Posterior vena cava (tissue), 2 donors: ENCODE data around the gene SPHK1. TPM values are rescaled to one million over a fixed set of nuclear protein-coding genes. Genes with fewer than 3 reads are reported as not detected.
"Not testable (repeated sequence)": the region's sequence is repeated elsewhere in the genome, so short reads cannot be mapped to it uniquely, and the experiment has no call there.

Experiments used
- DNase-seq: peaks from one replicate; pipeline ENCODE4 v3.0.0-alpha.2; 2020; ENCODE audit warnings: low spot score
- intact Hi-C, 2 donors: fragments of 100-400 bp; cut with DNase I; formaldehyde crosslinking; loops; one replicate each; pipeline versions ENCODE4 v1.14.1 to v1.14.2; 2022 to 2023
- total RNA-seq, 2 donors: library from RNA; stranded (reverse); fragmentation: NEBNext Ultra II Directional; extraction: Animal tissue kit (Norgen Biotek cat#: 25700); gene quantifications; one replicate each; pipeline ENCODE4 v1.2.1, GENCODE V29; 2021
- donor health status: DM: yes; HTN: yes; CAD: no.
- donor health status: DM: yes; HTN: yes; CAD: no.

The SPHK1 gene
- total RNA-seq, 2 donors from 2014 or later: 13.8 to 36.6 TPM

DNA sequence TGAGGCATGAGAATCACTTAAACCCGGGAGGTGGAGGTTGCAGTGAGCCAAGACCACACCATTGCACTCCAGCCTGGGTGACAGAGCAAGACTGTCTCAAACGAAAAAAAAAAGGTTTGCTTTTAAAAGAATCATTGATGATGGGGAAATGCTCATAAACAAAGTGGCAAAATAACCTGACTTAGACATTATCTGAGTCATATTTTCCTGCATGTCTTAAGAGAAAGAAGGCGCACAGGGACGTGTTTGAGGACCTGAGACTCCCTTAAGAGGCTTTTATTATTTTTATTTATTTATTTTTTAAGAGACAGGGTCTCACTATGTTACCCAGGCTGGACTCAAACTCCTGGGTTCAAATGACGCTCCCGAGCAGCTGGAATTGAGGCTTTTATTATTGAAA, 25.0 kb upstream of the SPHK1 start:
- intact Hi-C loops: no loop called here
- DNase-seq: no peak

DNA sequence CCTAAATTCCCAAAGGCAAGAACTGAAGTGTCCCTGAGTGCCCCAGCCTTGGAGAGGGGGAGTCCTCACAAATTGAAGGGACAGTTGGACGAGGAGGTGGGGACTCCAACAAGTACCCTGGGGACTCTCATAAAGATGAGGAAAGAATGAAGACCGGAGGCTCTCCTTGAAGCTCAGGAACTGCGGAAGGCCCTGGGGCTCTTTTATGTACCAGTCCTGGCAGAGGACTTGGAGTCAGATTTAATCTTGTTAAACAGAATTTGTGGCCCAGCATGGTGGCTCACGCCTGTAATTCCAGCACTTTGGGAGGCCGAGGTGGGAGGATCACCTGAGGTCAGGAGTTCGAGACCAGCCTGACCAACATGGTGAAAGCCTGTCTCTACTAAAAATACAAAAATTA, 24.6 kb upstream of the SPHK1 start:
- DNase-seq, intact Hi-C loops: not testable (repeated sequence)

DNA sequence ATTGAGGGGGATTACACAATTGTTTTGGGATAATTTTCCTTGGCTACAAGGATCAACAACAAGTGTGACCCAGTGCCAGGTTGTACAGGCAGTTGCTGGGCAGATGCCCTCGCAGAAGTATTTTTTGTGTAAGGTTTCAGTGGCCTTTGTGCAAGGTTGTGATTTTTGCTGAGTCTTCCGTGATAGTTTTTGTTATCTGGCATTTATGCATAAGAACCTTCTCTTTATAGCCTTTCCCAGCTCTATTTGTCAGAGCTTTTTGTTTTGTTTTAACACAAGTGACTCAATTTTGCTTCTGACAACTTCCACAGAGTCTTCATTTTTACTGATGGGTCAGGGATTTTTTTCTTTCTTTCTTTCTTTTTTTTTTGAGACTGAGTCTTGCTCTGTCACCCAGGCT, 23.9 kb upstream of the SPHK1 start:
- intact Hi-C loops: no loop called here

DNA sequence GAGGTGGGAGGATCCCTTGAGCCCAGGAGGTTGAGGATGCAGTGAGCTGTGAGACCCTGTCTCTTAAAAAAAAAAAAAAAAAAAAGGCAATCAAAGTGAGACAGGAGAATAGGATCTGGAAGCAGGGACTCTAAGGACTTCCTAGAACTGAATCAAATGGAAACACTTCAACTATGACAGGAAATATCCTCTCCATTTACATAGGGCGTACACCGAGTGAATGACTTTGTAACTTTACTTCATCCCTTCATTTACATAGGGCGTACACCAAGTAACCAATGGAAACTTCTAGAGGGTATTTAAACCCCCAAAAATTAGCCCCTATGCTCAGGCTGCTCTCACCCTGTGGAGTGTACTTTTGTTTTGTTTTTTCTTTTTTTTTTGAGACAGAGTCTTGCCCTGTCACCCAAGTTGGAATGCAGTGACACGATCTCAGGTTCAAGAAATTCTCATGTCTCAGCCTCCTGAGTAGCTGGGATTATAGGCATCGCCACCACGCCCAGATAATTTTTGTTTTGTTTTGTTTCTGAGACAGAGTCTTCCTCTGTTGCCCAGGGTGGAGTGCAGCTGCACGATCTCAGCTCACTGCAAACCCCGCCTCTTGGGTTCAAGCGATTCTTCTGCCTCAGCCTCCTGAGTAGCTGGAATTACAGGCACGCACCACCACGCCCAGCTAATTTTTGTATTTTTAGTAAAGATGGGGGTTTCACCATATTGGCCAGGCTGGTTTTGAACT, 21.1 kb upstream of the SPHK1 start:
- intact Hi-C loops: no loop called here
- DNase-seq: no peak

More for the DNA sequence above, 23.9 kb upstream of the SPHK1 start:
- DNase-seq: no peak

GRCh38 chr17:76365256-76365903, 19.0 kb upstream of the SPHK1 start:
- intact Hi-C loops: no loop called here
- no peak for DNase-seq

DNA sequence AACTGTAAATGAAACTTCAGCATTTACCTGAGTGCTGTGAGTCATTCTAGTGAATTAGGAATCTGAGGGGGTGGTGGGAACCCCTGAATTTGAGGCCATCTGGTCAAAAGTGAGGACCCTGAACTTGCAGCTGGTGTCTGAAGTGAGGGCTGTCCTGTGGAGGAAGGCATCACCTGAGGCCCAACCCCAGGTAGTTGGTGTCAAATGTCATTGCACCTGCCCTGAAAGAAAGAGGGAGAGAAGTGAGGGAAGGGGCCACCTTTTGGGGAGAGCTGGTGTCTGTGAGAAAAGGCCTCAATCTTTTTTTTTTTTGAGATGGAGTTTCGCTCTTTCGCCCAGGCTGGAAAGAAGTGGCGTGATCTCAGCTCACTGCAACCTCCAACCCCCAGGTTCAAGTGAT, 18.2 kb upstream of the SPHK1 start:
- no peak for DNase-seq
- intact Hi-C loops: no loop called here

GRCh38 chr17:76367642-76368041, 16.8 kb upstream of the SPHK1 start:
- no peak for DNase-seq
- intact Hi-C loops: no loop called here

DNA sequence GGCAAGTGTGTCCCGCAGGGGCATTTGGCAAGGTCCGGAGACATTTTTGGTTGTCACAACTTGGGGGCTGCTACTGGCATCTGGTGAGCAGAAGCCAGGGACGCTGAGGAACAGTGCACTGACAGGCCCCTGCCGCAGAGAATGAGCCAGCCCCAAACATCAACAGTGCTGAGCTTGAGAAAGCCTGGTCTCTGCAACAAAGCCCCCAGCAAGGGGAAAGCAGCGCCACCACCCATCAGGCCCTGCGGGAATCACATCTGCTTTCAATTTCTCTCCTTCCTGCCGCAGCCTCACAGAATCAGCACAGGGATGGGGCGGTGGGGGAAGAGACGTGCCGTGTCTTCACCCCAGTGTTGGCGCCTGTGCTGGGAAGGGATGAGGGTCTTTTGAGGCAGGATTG, 15.9 kb upstream of the SPHK1 start:
- DNase-seq: no peak
- intact Hi-C loops: no loop called here

GRCh38 chr17:76369379-76369778, 15.0 kb upstream of the SPHK1 start:
- intact Hi-C loops: no loop called here
- no peak for DNase-seq

DNA sequence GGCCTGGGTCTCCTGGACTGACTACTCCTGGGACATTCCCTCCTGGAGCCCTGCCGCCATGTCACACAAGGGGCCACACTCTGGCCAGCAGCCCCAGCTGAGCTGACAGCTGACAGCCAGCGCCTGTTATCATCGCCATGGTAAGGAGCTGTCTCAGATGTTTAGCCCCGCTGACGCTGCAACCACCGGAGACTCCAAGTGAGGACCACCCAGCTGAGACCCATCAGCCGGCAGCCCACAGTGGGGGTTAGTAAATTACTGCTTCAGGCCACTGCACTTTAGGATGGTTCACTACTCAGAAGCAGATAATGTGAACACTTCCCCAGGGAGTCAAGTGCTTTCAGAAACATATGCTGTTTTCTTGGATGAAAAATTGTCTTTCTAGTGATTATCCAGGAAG, 14.6 kb upstream of the SPHK1 start:
- DNase-seq: no peak
- intact Hi-C loops: no loop called here

- intact Hi-C loops: no loop called here
- peak; percentile 97 for DNase-seq
Measured at GRCh38 chr17:76370261-76370993, 14.0 kb upstream of the SPHK1 start.

GRCh38 chr17:76371656-76372628, 12.5 kb upstream of the SPHK1 start:
- no peak for DNase-seq
- intact Hi-C loops: no loop called here

- DNase-seq: no peak
- intact Hi-C loops: no loop called here
Measured at GRCh38 chr17:76376318-76377133, 7.9 kb upstream of the SPHK1 start.

GRCh38 chr17:76378548-76379274, 5.7 kb upstream of the SPHK1 start:
- intact Hi-C loops: no loop called here
- DNase-seq: no peak

DNA sequence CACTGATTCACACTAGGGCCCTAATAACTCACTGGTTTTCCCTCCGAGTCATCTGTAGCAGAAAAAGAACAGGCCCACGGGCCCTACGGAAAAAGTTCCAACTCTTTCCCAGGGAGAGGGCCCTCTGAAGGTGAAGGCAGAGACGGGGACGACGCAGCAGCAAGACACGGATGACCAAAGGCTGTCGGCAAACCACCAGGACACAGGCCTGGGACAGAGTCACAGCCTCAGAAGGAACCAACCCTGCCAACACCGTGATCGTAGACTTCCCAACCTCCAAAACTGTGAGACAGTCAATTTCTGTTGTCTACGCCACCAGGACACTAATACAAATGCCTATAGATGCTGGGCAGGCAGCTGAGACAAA, 5.2 kb upstream of the SPHK1 start:
- intact Hi-C loops: no loop called here
- no peak for DNase-seq

DNA sequence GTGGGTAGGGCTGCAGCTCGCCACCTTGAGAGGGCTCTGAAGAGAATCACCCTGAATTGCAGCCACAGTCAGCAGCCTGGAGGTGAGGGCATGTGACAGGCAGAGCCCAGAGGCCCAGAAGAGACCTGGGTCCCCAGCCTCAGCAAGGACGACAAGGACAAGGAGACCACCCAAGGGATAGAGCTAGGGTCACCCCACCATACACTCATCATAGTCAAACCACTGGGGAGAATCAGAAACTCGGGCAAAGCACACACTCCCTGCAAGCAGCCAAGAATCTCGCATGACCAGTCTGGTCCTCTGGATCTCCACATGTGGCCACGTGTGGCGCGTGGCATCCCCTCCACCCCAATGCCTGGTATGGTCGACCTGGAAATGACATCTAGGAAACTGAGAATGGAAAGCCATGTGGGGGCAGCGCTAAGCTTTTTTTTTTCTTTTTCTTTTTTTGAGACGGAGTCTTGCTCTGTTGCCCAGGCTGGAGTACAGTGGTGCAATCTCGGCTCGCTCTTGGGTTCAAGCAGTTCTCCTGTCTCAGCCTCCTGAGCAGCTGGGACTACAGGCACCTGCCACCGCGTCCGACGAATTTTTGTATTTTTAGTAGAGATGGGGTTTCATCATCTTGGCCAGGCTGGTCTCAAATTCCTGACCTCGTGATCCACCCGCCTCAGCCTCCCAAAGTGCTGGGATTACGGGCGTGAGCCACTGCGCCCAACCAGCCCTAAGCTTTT, 4.6 kb upstream of the SPHK1 start:
- no peak for DNase-seq
- intact Hi-C loops: no loop called here

- no peak for DNase-seq
- intact Hi-C loops: no loop called here
Measured at GRCh38 chr17:76381633-76382350, 2.6 kb upstream of the SPHK1 start.
